RWPE1 (cell line): ENCODE results near the gene ARAF.
"Not testable (repeated sequence)": the region's sequence is repeated elsewhere in the genome, so short reads cannot be mapped to it uniquely, and the experiment has no call there.

Experiments
- CTCF ChIA-PET: fragments of 350-600 bp; sonication (Branson Sonifier 250); formaldehyde crosslinking; extraction: SDS; loops from one replicate; lab custom pipeline; 2021; lab: Yijun Ruan, JAX
- POLR2A ChIA-PET: fragments of 400-600 bp; formaldehyde crosslinking; extraction: SDS; loops from one replicate; lab custom pipeline; 2020; ENCODE audit warnings: antibody characterized with exemption; ENCODE audit not compliant: low non-redundant PET; lab: Yijun Ruan, JAX
- DNase-seq: peaks from one replicate; pipeline ENCODE4 v3.0.0; 2012; ENCODE audit warnings: low spot score
- H3K27ac ChIP-seq: fragments of 450-650 bp; 2 replicates; pipeline ENCODE4 v1.5.1; 2017
- TF ChIP-seq, protein P1 (sequence below): fragments of 450-650 bp; conservative IDR thresholded peaks from 2 replicates; pipeline ENCODE4 v1.5.1; 2017; ENCODE audit warnings: low read depth, mild to moderate bottlenecking

Gene ARAF

DNA sequence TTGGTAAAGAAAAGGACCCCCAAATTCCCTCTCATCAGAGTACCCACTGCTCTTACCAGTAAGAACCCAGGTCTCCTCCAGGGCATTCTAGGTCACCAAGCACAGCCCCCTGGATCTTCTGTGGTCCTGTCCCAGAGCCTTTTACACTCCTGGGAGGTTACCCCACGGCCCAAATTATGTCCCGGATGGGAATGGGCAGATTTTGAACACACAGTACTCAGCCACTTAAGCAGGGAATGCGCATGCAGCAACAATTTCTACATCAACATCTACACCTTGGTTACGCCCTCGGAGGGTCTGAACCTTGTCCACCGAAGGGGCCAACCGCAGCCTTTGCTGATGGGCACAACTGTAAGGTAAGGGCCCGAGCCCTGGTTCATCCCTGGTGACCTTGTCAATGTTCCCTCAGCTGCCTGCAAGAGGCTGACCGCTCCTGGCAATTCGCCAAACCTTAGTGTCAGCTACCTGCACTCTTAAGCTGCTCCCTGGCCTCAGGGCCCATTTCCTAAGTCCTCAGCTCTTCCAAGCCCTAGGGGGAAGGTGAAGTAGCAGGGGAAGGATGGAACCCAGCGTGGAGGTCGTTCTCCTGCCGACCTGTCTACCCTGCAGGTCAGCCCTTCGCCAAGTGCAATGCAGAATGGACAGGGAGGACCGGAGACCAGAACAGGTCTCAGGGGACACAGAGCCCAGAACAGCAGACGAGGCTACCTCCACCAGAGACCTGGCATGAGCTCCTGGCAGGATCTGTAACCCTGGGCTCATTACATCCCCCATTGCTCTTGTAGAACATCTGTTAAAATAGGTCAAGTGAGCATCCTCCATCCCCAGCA, 27.1 kb downstream of the ARAF start:
- ChIA-PET POLR2A (no interaction called here), CTCF (no interaction called here)
- TF ChIP-seq, protein P1, sequence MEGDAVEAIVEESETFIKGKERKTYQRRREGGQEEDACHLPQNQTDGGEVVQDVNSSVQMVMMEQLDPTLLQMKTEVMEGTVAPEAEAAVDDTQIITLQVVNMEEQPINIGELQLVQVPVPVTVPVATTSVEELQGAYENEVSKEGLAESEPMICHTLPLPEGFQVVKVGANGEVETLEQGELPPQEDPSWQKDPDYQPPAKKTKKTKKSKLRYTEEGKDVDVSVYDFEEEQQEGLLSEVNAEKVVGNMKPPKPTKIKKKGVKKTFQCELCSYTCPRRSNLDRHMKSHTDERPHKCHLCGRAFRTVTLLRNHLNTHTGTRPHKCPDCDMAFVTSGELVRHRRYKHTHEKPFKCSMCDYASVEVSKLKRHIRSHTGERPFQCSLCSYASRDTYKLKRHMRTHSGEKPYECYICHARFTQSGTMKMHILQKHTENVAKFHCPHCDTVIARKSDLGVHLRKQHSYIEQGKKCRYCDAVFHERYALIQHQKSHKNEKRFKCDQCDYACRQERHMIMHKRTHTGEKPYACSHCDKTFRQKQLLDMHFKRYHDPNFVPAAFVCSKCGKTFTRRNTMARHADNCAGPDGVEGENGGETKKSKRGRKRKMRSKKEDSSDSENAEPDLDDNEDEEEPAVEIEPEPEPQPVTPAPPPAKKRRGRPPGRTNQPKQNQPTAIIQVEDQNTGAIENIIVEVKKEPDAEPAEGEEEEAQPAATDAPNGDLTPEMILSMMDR, result no peak
- H3K27ac ChIP-seq, result no peak overlapping the region
- DNase-seq, result no peak

DNA sequence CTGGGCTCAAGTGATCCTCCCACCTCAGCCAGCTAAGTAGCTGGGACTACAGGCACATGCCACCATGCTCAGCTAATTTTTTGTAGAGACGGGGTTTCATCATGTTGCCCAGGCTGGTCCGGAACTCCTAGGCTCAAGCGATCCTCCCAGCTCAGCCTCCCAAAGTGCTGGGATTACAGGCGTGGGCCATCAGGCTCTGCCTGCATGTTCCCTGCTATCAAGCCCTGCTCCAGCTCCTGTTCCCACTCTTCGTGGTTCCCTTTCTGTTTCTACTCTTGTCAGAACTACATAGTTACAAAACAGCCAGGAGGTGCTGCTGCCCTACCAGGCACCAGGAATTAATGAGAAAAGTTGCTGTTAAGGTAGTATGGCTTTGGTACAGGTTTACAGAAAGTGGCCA, 30.0 kb downstream of the ARAF start:
- H3K27ac ChIP-seq, result no peak overlapping the region
- ChIA-PET CTCF (no interaction called here), POLR2A (no interaction called here)
- TF ChIP-seq, protein P1, result no peak
- no peak for DNase-seq

DNA sequence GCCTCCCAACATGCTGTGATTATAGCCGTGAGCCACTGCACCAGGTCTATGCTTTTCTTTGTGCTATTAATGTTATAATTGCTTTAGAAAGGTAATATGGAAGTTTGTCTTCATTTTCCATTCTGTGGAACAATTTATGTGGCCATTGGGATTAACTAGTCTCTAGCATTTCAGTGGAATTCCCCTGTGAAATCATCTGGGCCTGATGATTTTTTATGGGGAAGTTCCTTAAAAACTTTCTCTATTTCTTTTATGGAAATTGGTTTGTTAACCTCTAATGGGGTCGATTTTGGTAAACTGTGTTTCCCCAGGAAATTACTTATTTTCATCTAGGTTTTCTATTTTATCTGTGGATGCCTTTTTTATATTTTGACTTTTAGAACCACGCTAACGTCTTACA, 32.5 kb downstream of the ARAF start:
- TF ChIP-seq, protein P1, result no peak
- no peak overlapping the region for H3K27ac ChIP-seq
- CTCF ChIA-PET, result no interaction called here
- POLR2A ChIA-PET, result no interaction called here
- DNase-seq, result no peak

DNA sequence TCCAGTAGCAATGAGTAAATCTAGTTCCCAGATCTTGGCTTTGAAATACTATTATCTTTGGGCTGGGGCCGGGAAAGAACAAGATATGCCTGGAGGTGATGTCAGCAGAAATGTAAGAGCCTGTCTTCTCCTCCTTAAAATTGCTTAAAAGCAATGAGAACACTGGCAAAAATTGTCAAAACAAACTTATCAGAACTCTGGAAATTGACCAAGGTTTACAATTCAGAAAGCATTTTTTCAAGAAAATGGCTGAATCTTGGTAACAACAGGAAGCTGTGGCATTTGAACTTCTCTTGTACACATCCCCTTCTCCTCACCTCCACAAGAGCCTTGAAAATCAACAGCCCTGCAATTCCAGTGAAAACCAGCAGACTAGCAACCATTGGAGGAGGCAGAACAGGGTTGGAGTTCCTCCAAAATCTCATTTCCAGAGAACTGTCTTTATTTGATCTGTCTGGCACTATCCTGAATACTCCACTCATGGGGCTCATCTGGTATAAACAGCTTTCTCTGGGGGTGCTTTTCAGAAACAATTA, 34.8 kb downstream of the ARAF start:
- POLR2A ChIA-PET, result no interaction called here
- CTCF ChIA-PET, result interaction anchor here (0.6 kb wide), 2 partner anchors 13 to 24 kb away, joined by 3 read pairs; no protein-coding TSS in a partner anchor
- TF ChIP-seq, protein P1, result no peak
- no peak for DNase-seq
- H3K27ac ChIP-seq, result no peak overlapping the region

DNA sequence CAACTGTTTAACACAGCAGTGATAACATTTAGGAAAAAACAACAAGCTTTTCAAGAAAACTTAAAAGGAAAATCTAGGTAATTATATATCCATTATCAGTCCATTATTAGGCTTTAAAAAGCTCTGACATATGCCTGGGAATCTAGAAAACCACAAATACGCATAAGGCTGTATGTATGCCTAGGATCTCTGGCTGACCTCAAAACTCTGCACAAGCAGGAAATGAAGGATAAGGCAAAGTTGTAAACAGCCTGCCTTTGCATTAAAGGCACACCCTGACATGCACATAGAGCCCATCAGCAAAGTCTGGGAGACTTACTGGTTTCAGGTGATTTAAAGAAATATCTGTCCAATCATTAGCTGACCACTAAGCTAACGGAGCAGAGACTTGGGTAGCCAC, 35.3 kb downstream of the ARAF start:
- ChIA-PET CTCF (interaction anchor here (0.6 kb wide), 1 partner anchor 24 kb away, joined by 3 read pairs; no protein-coding TSS in a partner anchor), POLR2A (no interaction called here)
- TF ChIP-seq, protein P1, result no peak
- no peak overlapping the region for H3K27ac ChIP-seq
- DNase-seq, result no peak

- H3K27ac ChIP-seq, result no peak overlapping the region
- ChIA-PET POLR2A (no interaction called here), CTCF (no interaction called here)
- no peak for DNase-seq
- TF ChIP-seq, protein P1, result no peak
Observed at GRCh38 chrX:47597222-47597621, 36.2 kb downstream of the ARAF start.

- POLR2A ChIA-PET, CTCF ChIA-PET, DNase-seq, H3K27ac ChIP-seq: not testable (repeated sequence)
Observed at GRCh38 chrX:47603125-47603524, 42.1 kb downstream of the ARAF start.
